K562 (cell line): ENCODE measurements around the gene ZBTB8A.

Source experiments
- PKNOX1 ChIP-seq: fragments of 450-650 bp; IDR thresholded peaks from 2 replicates; pipeline ENCODE4 v1.6.1; 2016
- RCOR1 ChIP-seq, 2 experiments: IDR thresholded peaks; 2 replicates each; pipeline ENCODE4 v1.6.1; 2012; ENCODE audit warnings: low read depth in 2 of 2, low read length in 2 of 2, borderline replicate concordance in 1 of 2, improper control_type of control experiment in 1 of 2
- ZFX ChIP-seq: sonication (generic); formaldehyde crosslinking; IDR thresholded peaks from 2 replicates; pipeline ENCODE4 v1.8.0; 2022; ENCODE audit warnings: mild to moderate bottlenecking, missing genetic modification reagents, moderate library complexity

DNA sequence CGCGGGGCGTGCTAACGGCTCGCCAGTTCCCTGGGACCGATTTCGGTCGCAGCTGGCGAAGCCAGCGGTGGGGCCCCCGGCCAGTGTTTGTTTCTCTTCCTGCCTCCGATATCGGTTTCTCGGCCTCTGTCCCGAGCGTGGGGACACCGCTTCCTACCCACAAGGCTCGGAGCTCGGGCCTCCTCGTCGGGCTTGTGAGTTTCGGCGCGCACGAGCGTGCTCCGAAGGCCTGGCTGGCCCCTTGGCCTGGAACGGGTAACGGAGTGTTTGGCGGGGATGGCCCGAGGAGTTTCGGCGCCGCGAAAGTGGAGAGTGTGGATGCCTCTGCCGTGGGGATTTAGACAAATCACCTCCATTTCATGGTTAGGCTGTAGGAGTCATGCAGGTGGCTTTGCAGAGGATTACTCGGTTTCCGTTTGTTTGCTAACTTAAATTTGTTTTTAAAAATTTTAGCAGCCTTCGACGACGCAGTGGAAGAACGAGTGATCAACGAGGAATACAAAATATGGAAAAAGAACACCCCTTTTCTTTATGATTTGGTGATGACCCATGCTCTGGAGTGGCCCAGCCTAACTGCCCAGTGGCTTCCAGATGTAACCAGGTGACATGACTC is 112.3 kb downstream of the ZBTB8A start:
- no peak for TF ChIP-seq RCOR1 (IDR thresholded peaks at IDR 0.05; ENCODE audit: borderline replicate concordance in 1 of 2, low read depth in 2 of 2, low read length in 2 of 2)
- no peak for TF ChIP-seq PKNOX1
- TF ChIP-seq ZFX (CRISPR knock-in tag), result peak; percentile 86
